Measurements from ENCODE around the gene FTSJ1. TPM values are rescaled to one million over a fixed set of nuclear protein-coding genes. Genes with fewer than 3 reads are reported as not detected.

Gene FTSJ1
- total RNA-seq, 1 experiment from 2014 or later: 49.4 TPM

- H3K36me3 Mint-ChIP-seq (ENCODE audit: insufficient read depth in 1 of 3, low read depth in 3 of 3): peaks cover 4 to 9% (median 5%) of the 10 kb centered on the region in 3 experiments; a peak in 5 of 7 replicates
- H4K8ac ChIP-seq (replicated peaks; ENCODE audit: insufficient read length, low read depth, low read length): no peak overlapping the region
- peak overlapping the region in 1 of 2 experiments; percentile 4; a peak in 1 of 5 replicates for H3K4me3 Mint-ChIP-seq
Observed at GRCh38 chrX:48507246-48507645, 31.2 kb downstream of the FTSJ1 start.

More at GRCh38 chrX:48507246-48507645, 31.2 kb downstream of the FTSJ1 start:
- Histone ChIP-seq H3K79me1 (ENCODE audit: insufficient read depth, low read depth, low read length, poor library complexity, severe bottlenecking) (no peaks in the 10 kb centered on the region), H2BK15ac (ENCODE audit: low read depth, low read length) (no peak overlapping the region), H2AK5ac (ENCODE audit: insufficient read length, low read length) (no peak overlapping the region), H4K91ac (ENCODE audit: insufficient read length, low read depth, low read length) (no peak overlapping the region), H2BK20ac (ENCODE audit: low read depth, low read length, poor library complexity, severe bottlenecking) (no peak overlapping the region), H4K5ac (ENCODE audit: insufficient read length, low read depth, low read length) (no peak overlapping the region), H3K79me2 (ENCODE audit: insufficient read depth, low read length) (no peaks in the 10 kb centered on the region), H2AFZ (ENCODE audit: low read length) (no peak overlapping the region), H3K4me1 (ENCODE audit: insufficient read depth, low read length) (no peaks in the 10 kb centered on the region), H3K56ac (ENCODE audit: insufficient read length, low read depth, low read length) (no peak overlapping the region), H3K9me3 (ENCODE audit: control insufficient read depth, low read depth, low read length) (peaks cover 35% of the 10 kb centered on the region), H3K9ac (ENCODE audit: extremely low read depth, insufficient read length, low read length) (no peak overlapping the region), H2BK5ac (ENCODE audit: insufficient read length, low read length) (no peak overlapping the region), H3K4ac (ENCODE audit: low read depth, low read length) (no peak overlapping the region), H2BK12ac (ENCODE audit: insufficient read length, low read depth, low read length) (no peak overlapping the region), H3T11ph (ENCODE audit: low read length) (no peak overlapping the region), H3K18ac (ENCODE audit: insufficient read length, low read depth, low read length) (no peak overlapping the region), H3K23me2 (ENCODE audit: insufficient read length, low read depth, low read length, poor library complexity, severe bottlenecking) (peaks cover 5% of the 10 kb centered on the region), H3K14ac (ENCODE audit: insufficient read depth, low read length) (no peak overlapping the region), H3K27ac (ENCODE audit: insufficient read length, low read depth, low read length) (no peak overlapping the region), H3K27me3 (ENCODE audit: insufficient read depth, low read length) (no peaks in the 10 kb centered on the region), H3K23ac (ENCODE audit: insufficient read length, low read depth, low read length) (no peak overlapping the region), H2BK120ac (ENCODE audit: low read depth, low read length, poor library complexity, severe bottlenecking) (no peak overlapping the region), H4K20me1 (ENCODE audit: control insufficient read depth, insufficient read depth, insufficient read length) (no peaks in the 10 kb centered on the region), H3K4me2 (ENCODE audit: insufficient read depth, insufficient read length, low read length) (no peak overlapping the region)
- Mint-ChIP-seq H3K27ac (no peak overlapping the region), H3K9me3 (peaks cover 67 to 70% of the 10 kb centered on the region in 2 experiments), H3K27me3 (ENCODE audit: low read depth) (peaks cover 4% of the 10 kb centered on the region), H3K4me1 (peaks cover 3 to 8% of the 10 kb centered on the region in 2 experiments; a peak in 3 of 4 replicates)
- DNase-seq: no peak
- no peak for TF ChIP-seq CTCF (conservative IDR thresholded peaks at IDR 0.05)
- no CpG with 5 or more reads among the region's 5 CpGs for WGBS (ENCODE audit: extremely low coverage, insufficient read length, low lambda C conversion rate)

Measured in H9 (cell line).